Ovary (tissue), 9 donors: Measurements from ENCODE around the gene UNKL. TPM values are rescaled to one million over a fixed set of nuclear protein-coding genes. Genes with fewer than 3 reads are reported as not detected.

Source experiments
- DNase-seq, 5 donors: peaks; one replicate each; pipeline ENCODE4 v3.0.0-alpha.2; 2019 to 2020
- H3K27ac ChIP-seq, 2 donors: fragments of 200-600 bp; one replicate each; pipeline versions ENCODE4 v1.5.1 to v1.8.0; 2019 to 2022
- H3K27me3 ChIP-seq: fragments of 200-600 bp; one replicate; pipeline ENCODE4 v1.8.0; 2022
- H3K36me3 ChIP-seq: fragments of 200-600 bp; sonication (generic); one replicate; pipeline ENCODE4 v1.5.1; 2019
- H3K4me1 ChIP-seq: one replicate; pipeline ENCODE4 v1.8.1; 2013; ENCODE audit warnings: mild to moderate bottlenecking, moderate library complexity; ENCODE audit not compliant: insufficient read depth
- H3K4me3 ChIP-seq: fragments of 200-600 bp; sonication (generic); one replicate; pipeline ENCODE4 v1.5.1; 2017
- H3K9me3 ChIP-seq, 2 donors: fragments of 200-600 bp in 1 of 2; sonication (generic) in 1 of 2; one replicate each; pipeline versions ENCODE4 v1.5.1 to v1.8.1; 2013 to 2019; ENCODE audit warnings: mild to moderate bottlenecking in 1 of 2, moderate library complexity in 1 of 2
- EP300 ChIP-seq: sonication (generic); formaldehyde crosslinking; IDR thresholded peaks from one replicate; pipeline ENCODE4 v1.6.1; 2017; ENCODE audit warnings: antibody characterized with exemption
- POLR2A ChIP-seq: fragments of 450-650 bp; IDR thresholded peaks from one replicate; pipeline ENCODE4 v1.6.1; 2017; ENCODE audit warnings: antibody characterized with exemption, mild to moderate bottlenecking, moderate library complexity
- WGBS, 3 donors: extraction: QIAGEN DNeasy Blood & Tissue Kit in 1 of 3; methylation state at CpG; one replicate each; pipeline versions ENCODE4 v1.1.5 to v1.1.7; 2013 to 2017; 5-methylcytosine and 5-hydroxymethylcytosine counted together
- intact Hi-C, 4 donors: fragments of 100-400 bp; cut with DNase I; formaldehyde crosslinking; loops; one replicate each; pipeline versions ENCODE4 v1.11.0 to v1.15.1; 2022 to 2023
- polyA plus RNA-seq, 2 donors: library from polyadenylated mRNA; stranded (reverse); fragments of 200-250 nt in 1 of 2; fragments of 350-450 nt in 1 of 2; fragmentation: Illumina TruSeq in 1 of 2; extraction: RNeasy Lipid Tissue Mini Kit (QIAGEN cat#74804) in 1 of 2; gene quantifications; one replicate each; pipeline ENCODE4 v1.2.3, GENCODE V29; 2013 to 2014
- total RNA-seq, 7 donors: library from RNA; depleted of rRNA in 2 of 7; stranded (reverse); fragments of >200 nt in 2 of 7; fragmentation: NEBNext Ultra II Directional in 3 of 7; extraction: Animal tissue kit (Norgen Biotek cat#: 25700) in 3 of 7; gene quantifications; one replicate each; pipeline versions ENCODE4 v1.1.0 to v1.2.4, GENCODE V29; 2016 to 2023
- TF ChIP-seq, protein P1 (sequence below), 3 donors: fragments of 450-650 bp in 2 of 3; fragments of 200-600 bp in 1 of 3; IDR thresholded peaks; one replicate each; pipeline versions ENCODE4 v1.5.1 to v1.8.0; 2016 to 2022; ENCODE audit warnings: antibody characterized with exemption in 3 of 3, mild to moderate bottlenecking in 1 of 3
- donor health status: DM: no; HTN: no; CAD: no; lungs with moderate emphysema.
- donor health status: DM: no; HTN: no; CAD: no.
- donor health status: Bipolar disorder and iron deficiency.
- donor health status: DM: yes; HTN: yes; CAD: no.
- donor health status: DM: no; HTN: no; CAD: no.
- donor health status: DM: yes; HTN: yes; CAD: no.

Gene UNKL
- total and polyA plus RNA-seq, 9 donors = 7.0 to 44.8 (median 32.5) TPM

DNA sequence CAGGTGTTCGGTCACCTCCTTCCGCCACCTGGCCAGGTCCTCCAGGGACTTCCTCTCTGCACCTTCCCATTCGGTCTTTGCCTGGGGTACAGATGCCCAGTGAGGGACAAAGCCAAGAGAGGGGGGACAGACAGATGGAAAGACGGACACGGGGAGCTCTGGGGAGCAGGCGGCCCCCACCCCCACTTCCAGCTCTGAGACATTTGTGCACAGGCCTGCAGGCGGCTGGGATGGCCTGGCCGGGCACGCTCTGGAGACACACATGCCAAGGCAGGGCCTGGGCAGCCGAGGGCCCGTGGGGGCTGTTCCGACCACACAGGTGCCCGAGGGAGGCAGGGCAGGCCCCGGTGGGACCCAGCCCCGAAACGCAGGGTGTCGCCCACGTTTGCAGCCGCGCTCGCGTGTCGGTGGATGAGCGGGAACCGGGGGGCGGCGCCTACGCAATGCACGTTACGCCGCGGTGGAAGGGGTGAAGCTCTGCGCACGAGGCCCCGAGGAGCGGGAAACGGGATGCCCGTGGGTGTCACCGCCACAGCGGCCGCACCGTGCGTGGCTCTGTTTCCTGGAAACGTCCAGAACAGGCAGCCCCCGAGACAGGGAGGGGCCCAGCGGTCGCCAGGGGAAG lies 22.3 kb upstream of the UNKL start:
- no peak overlapping the region for H3K27ac ChIP-seq
- H3K27me3 ChIP-seq = no peaks in the 10 kb centered on the region
- H3K9me3 ChIP-seq = no peaks in the 10 kb centered on the region
- intact Hi-C loops = no loop called here
- DNase-seq = no peak
- H3K4me1 ChIP-seq = no peaks in the 10 kb centered on the region
- 89 to 93% (median 90%) methylated on average over 47 of the region's 47 CpGs for WGBS, 3 donors
- H3K4me3 ChIP-seq = no peak overlapping the region
- H3K36me3 ChIP-seq = no peaks in the 10 kb centered on the region
- TF ChIP-seq, protein P1, sequence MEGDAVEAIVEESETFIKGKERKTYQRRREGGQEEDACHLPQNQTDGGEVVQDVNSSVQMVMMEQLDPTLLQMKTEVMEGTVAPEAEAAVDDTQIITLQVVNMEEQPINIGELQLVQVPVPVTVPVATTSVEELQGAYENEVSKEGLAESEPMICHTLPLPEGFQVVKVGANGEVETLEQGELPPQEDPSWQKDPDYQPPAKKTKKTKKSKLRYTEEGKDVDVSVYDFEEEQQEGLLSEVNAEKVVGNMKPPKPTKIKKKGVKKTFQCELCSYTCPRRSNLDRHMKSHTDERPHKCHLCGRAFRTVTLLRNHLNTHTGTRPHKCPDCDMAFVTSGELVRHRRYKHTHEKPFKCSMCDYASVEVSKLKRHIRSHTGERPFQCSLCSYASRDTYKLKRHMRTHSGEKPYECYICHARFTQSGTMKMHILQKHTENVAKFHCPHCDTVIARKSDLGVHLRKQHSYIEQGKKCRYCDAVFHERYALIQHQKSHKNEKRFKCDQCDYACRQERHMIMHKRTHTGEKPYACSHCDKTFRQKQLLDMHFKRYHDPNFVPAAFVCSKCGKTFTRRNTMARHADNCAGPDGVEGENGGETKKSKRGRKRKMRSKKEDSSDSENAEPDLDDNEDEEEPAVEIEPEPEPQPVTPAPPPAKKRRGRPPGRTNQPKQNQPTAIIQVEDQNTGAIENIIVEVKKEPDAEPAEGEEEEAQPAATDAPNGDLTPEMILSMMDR (IDR thresholded peaks at IDR 0.05) = no peak
- no peak for TF ChIP-seq POLR2A
- no peak for TF ChIP-seq EP300

DNA sequence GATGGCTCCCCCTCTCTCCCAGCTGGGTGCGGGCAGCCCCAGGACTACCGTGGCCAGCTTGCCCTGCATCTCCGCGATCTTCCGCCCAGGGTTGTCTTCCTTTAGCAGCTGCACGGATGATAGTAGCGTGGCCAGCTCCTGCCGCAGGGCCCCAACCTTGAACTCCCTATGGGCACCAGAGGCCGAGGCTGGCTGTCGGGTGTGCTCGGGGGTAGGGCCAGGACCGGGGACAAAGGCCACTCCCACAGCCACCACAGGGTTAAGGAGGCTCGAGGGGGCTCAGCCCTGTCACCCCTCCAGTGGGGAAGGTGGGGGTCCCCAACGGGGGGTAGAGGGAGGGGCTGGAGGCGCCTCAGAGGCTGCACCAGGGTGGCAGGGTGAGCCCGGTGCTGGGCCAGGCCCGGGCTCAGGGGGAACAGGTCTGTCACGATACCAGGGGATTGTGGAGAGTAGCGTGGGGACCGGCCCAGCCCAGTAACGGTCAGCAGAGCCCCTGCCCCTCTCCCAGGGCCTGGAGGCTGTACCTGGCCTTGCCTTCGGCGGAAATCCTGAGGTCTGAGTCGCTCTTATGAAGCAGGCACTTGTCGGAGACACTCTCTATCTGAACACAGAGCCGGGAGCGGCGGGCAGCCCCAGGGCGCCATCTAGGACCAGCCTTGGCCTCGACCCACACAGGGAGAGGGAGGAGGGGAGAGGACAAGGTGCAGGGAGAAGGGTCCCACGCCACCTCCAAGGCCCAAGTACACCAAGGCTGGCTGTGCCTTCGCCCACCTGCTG lies 21.6 kb upstream of the UNKL start:
- Histone ChIP-seq H3K9me3 (no peaks in the 10 kb centered on the region), H3K27ac (no peak overlapping the region), H3K4me1 (no peaks in the 10 kb centered on the region), H3K27me3 (no peaks in the 10 kb centered on the region), H3K4me3 (no peak overlapping the region), H3K36me3 (no peaks in the 10 kb centered on the region)
- DNase-seq = no peak
- TF ChIP-seq EP300 (no peak), POLR2A (no peak)
- intact Hi-C loops = no loop called here
- 73 to 83% (median 81%) methylated on average over 24 to 32 of the region's 32 CpGs for WGBS, 3 donors

DNA sequence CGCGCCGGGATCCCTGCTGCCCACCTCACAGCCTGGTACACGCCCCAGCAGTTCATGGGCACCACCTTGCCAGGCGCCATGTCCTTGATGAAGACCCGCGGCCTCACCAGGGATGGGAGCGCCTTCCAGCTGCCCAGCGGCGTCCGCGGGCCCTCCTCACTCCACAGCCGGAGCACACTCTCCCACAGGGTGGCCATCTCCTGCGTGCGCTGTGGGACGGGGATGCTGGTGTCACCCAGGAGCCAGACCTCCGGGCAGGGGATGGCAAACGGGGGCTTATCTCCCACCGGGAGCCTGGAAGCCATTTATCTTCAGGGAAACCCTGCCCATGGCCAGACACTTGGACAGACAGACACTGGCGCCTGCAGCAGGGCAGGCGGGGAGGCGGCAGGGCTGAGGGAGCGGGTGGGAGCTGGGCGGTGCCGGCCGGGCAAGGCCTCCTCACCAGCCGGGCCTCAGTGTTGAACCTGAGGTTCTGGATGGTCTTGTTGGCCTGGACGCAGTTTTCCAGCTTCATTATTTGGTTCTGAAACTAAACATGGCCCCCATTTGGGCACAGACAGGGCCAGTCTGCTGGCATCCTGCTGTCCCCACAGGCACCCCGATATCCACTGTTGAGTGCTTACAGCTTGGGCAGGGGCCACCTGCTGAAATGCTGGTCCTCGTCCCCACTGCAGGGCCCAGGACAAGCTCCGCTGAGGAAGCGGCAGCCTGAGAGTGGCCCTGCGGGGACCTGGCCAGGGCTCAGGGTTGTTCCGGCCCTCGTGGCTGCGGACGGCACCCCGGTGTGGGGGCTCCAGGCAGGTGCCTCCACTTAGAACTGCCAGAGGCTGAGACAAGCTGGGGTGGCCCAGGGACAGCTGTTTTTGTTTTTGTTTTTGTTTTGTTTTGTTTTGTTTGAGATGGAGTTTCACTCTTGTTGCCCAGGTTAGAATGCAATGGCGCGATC lies 20.4 kb upstream of the UNKL start:
- no peaks in the 10 kb centered on the region for H3K36me3 ChIP-seq
- TF ChIP-seq, protein P1 (IDR thresholded peaks at IDR 0.05) = no peak
- TF ChIP-seq EP300 = no peak
- no peak for TF ChIP-seq POLR2A
- intact Hi-C loops = no loop called here
- H3K27me3 ChIP-seq = no peaks in the 10 kb centered on the region
- no peak overlapping the region for H3K4me3 ChIP-seq
- no peaks in the 10 kb centered on the region for H3K4me1 ChIP-seq
- no peak overlapping the region for H3K27ac ChIP-seq
- H3K9me3 ChIP-seq = no peaks in the 10 kb centered on the region
- 88 to 94% (median 91%) methylated on average over 37 to 40 of the region's 40 CpGs for WGBS, 3 donors
- no peak for DNase-seq

DNA sequence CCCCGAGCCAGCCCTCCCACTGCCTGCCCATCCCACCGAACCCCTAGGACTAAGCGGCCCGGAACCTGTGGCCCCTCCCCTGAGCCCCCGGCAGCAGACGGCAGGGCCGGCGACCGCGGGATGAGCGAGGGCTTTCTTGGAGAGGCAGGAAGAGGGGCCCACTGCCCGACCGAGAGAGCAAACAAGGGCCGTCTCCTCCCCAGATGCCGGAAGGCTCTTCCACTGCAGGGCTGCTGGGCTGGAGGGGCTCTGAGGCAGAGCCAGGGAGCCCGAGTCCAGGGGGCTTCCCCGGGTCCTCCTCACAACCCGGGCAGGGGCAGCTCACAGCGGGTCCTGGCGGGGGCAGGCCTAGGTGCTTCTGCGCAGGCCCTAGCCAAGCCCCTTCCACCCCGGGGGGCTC lies 19.3 kb upstream of the UNKL start:
- TF ChIP-seq, protein P1 (IDR thresholded peaks at IDR 0.05) = no peak
- TF ChIP-seq POLR2A (no peak), EP300 (no peak)
- Histone ChIP-seq H3K27ac (no peak overlapping the region), H3K4me3 (no peak overlapping the region), H3K36me3 (no peaks in the 10 kb centered on the region), H3K4me1 (no peaks in the 10 kb centered on the region), H3K9me3 (no peaks in the 10 kb centered on the region), H3K27me3 (no peaks in the 10 kb centered on the region)
- no peak for DNase-seq
- intact Hi-C loops = no loop called here
- WGBS, 3 donors = 47 to 63% (median 47%) methylated on average over 19 to 22 of the region's 22 CpGs
